HL-60 (cell line): Measurements from ENCODE around the gene PFDN4.
"Not testable (repeated sequence)": the region's sequence is repeated elsewhere in the genome, so short reads cannot be mapped to it uniquely, and the experiment has no call there.

Source experiments
- CTCF ChIP-seq: IDR thresholded peaks from one replicate; pipeline ENCODE4 v1.5.1; 2011; ENCODE audit warnings: low read length, control low read depth, inconsistent platforms; ENCODE audit not compliant: insufficient read depth
- GABPA ChIP-seq: IDR thresholded peaks from 2 replicates; pipeline ENCODE4 v1.6.1; 2012; ENCODE audit warnings: low read depth
- POLR2AphosphoS5 ChIP-seq: IDR thresholded peaks from 2 replicates; pipeline ENCODE4 v1.6.1; 2012; ENCODE audit warnings: low read depth
- REST ChIP-seq: IDR thresholded peaks from 2 replicates; pipeline ENCODE4 v1.6.1; 2012; ENCODE audit warnings: low read depth; ENCODE audit not compliant: insufficient replicate concordance
- SPI1 ChIP-seq: IDR thresholded peaks from 2 replicates; pipeline ENCODE4 v1.6.1; 2012; ENCODE audit warnings: low read depth, mild to moderate bottlenecking, borderline replicate concordance

GRCh38 chr20:54265791-54266190 lies 57.9 kb downstream of the PFDN4 start:
- not testable (repeated sequence) for TF ChIP-seq POLR2AphosphoS5, CTCF, GABPA, REST, SPI1
